Transverse colon (tissue), 4 donors: Measurements from ENCODE around the gene FRS3.

Source experiments
- CTCF ChIP-seq, 5 experiments: fragments of 200-600 bp in 3 of 5; fragments of 450-650 bp in 2 of 5; sonication (generic) in 3 of 5; IDR thresholded peaks; 1 replicate in 2 of 5; 2 replicates in 3 of 5; pipeline ENCODE4 v1.5.1; 2016 to 2017; ENCODE audit warnings: antibody characterized with exemption in 5 of 5, inconsistent platforms in 3 of 5, mild to moderate bottlenecking in 2 of 5, moderate library complexity in 1 of 5
- EP300 ChIP-seq: sonication (generic); formaldehyde crosslinking; IDR thresholded peaks from one replicate; pipeline ENCODE4 v1.6.1; 2017; ENCODE audit warnings: antibody characterized with exemption, low read depth
- POLR2A ChIP-seq: fragments of 450-650 bp; IDR thresholded peaks from one replicate; pipeline ENCODE4 v1.6.1; 2016; ENCODE audit warnings: antibody characterized with exemption, mild to moderate bottlenecking, moderate library complexity
- POLR2AphosphoS5 ChIP-seq, 3 donors: sonication (generic); formaldehyde crosslinking; IDR thresholded peaks; one replicate each; pipeline ENCODE4 v1.6.1; 2016; ENCODE audit warnings: antibody characterized with exemption in 3 of 3

DNA sequence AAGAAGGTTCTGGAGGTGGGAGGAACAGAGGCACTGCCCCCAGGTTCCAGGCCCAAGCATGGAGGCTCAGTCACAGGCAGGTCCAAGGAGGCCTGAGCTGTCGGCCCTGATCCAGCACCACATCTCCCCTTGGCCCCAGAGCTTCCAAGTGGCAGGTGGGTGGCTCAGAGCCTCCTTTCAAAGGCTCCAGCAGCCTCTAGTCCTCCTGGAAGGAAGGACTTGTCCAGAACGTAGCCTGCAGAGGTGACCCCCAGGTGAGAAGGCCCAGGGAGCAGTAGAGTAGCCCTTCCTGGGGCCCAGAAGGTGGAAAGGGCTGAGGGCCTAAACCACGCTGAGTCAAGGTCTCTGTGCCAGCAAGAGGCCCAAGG, 52.0 kb downstream of the FRS3 start:
- no peak for TF ChIP-seq POLR2A
- no peak for TF ChIP-seq CTCF (IDR thresholded peaks at IDR 0.05)
- TF ChIP-seq EP300: no peak
- TF ChIP-seq POLR2AphosphoS5 (IDR thresholded peaks at IDR 0.05): no peak
